Measurements from ENCODE around the gene UBE2E2.

DNA sequence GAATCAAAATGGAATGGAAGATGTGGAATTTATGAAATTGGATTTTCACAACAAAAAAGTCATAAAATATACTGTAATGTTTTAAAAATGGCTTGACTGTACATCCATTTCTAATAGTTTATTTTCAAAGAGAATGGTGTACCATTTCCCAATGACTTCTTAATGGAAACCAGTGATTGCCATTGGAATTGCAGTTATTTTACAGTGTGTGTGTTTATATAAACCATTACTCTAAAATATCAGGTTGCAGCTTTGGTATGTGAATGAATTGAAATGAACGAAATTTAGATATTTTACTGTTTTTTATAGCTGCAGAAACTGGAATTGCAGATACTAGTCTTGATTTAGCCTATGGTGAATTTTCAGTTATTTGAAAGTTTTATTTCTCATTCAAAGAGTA, 165.6 kb downstream of the UBE2E2 start:
- TF ChIP-seq, protein P1, sequence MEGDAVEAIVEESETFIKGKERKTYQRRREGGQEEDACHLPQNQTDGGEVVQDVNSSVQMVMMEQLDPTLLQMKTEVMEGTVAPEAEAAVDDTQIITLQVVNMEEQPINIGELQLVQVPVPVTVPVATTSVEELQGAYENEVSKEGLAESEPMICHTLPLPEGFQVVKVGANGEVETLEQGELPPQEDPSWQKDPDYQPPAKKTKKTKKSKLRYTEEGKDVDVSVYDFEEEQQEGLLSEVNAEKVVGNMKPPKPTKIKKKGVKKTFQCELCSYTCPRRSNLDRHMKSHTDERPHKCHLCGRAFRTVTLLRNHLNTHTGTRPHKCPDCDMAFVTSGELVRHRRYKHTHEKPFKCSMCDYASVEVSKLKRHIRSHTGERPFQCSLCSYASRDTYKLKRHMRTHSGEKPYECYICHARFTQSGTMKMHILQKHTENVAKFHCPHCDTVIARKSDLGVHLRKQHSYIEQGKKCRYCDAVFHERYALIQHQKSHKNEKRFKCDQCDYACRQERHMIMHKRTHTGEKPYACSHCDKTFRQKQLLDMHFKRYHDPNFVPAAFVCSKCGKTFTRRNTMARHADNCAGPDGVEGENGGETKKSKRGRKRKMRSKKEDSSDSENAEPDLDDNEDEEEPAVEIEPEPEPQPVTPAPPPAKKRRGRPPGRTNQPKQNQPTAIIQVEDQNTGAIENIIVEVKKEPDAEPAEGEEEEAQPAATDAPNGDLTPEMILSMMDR (IDR thresholded peaks at IDR 0.05; ENCODE audit: poor library complexity, severe bottlenecking): no peak
- TF ChIP-seq RAD21 (conservative IDR thresholded peaks at IDR 0.05): no peak
- TF ChIP-seq EZH2 (IDR thresholded peaks at IDR 0.05; ENCODE audit: borderline replicate concordance, insufficient read depth, low read length, poor library complexity, severe bottlenecking): no peak
- no peak for TF ChIP-seq POLR2AphosphoS5 (IDR thresholded peaks at IDR 0.05)
- TF ChIP-seq EP300 (conservative IDR thresholded peaks at IDR 0.05; ENCODE audit: poor library complexity, severe bottlenecking): no peak
